Panc1 (cell line): ENCODE data around the gene GAMT.

ENCODE experiments used
- CTCF ChIP-seq: fragments of 450-650 bp; IDR thresholded peaks from 2 replicates; pipeline ENCODE4 v1.5.1; 2017; ENCODE audit warnings: mild to moderate bottlenecking
- POLR2AphosphoS5 ChIP-seq: IDR thresholded peaks from 2 replicates; pipeline ENCODE4 v1.6.1; 2012; ENCODE audit warnings: mild to moderate bottlenecking, low read depth, low read length, moderate library complexity
- REST ChIP-seq, 2 experiments: IDR thresholded peaks; 2 replicates each; pipeline ENCODE4 v1.6.1; 2011 to 2012; ENCODE audit warnings: low read depth in 2 of 2, control low read depth in 1 of 2, low read length in 1 of 2, mild to moderate bottlenecking in 1 of 2, moderate library complexity in 1 of 2; ENCODE audit not compliant: insufficient read depth in 1 of 2
- SIN3A ChIP-seq: IDR thresholded peaks from 2 replicates; pipeline ENCODE4 v1.6.1; 2012; ENCODE audit warnings: low read depth, mild to moderate bottlenecking, low read length, moderate library complexity, borderline replicate concordance; ENCODE audit not compliant: insufficient read depth
- TCF7L2 ChIP-seq: IDR thresholded peaks from 2 replicates; pipeline ENCODE4 v1.6.1; 2011; ENCODE audit warnings: mild to moderate bottlenecking, low read depth, low read length, inconsistent platforms

GRCh38 chr19:1421218-1421957 is 20.0 kb upstream of the GAMT start:
- TF ChIP-seq CTCF (no peak), POLR2AphosphoS5 (no peak), REST (IDR thresholded peaks at IDR 0.05; ENCODE audit: insufficient read depth in 1 of 2, low read depth in 2 of 2, low read length in 1 of 2) (no peak), TCF7L2 (no peak), SIN3A (no peak)
